UCSD-AML1 (cell line): Measurements from ENCODE around the gene WDR33.

ENCODE experiments used
- DNase-seq: peaks from one replicate; lab custom pipeline; 2025; ENCODE audit not compliant: unreplicated experiment; lab: John Stamatoyannopoulos, UW

WDR33 gene

GRCh38 chr2:127674241-127675209 lies 136.4 kb downstream of the WDR33 start:
- no peak for DNase-seq

- no peak for DNase-seq
Observed at GRCh38 chr2:127673291-127674069, 137.5 kb downstream of the WDR33 start.

DNA sequence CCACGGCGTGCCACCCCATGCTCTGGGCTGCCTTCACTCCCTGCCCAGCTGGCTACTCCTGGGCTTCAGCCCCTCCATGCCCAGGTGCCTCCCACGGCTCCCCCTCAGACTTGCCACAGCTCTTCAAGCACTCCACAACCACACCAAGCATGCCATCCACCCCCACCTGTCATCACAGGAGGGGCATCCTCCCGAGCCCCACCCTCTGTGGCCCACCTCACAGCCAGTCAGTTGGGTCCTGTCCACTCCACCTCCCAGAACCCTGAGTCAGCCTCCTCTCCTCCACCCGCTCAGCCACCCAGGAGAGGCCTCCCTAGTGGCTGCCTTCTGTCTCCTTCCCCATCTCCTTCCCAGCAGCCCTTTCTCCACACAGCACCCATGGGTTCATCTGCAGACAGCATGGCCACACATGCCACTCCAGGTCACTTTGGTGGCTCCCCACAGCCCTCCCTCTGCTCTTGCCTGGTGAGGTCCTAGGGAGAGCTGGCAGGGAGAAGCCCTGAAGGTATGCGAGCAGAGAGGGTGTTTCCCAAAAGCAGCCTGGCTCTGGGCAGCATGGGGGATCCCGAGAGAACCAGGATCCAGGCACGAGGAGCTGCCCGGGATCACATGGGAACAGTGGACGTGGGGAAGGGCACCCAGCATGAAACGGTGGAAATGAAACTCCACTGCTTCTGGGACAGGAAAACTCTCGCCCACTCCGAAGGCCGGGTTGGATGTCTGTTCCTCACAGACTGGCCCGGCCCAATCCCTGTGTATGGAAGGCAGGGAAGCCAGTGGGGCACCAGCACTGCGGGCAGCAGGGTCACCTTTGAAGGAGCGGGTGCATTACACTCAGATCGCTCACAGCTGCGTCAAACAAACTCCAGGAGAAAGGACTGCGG lies 138.4 kb downstream of the WDR33 start:
- DNase-seq: no peak

- DNase-seq: no peak
Observed at GRCh38 chr2:127671557-127672302, 139.2 kb downstream of the WDR33 start.

GRCh38 chr2:127670957-127671290 lies 140.0 kb downstream of the WDR33 start:
- no peak for DNase-seq

DNA sequence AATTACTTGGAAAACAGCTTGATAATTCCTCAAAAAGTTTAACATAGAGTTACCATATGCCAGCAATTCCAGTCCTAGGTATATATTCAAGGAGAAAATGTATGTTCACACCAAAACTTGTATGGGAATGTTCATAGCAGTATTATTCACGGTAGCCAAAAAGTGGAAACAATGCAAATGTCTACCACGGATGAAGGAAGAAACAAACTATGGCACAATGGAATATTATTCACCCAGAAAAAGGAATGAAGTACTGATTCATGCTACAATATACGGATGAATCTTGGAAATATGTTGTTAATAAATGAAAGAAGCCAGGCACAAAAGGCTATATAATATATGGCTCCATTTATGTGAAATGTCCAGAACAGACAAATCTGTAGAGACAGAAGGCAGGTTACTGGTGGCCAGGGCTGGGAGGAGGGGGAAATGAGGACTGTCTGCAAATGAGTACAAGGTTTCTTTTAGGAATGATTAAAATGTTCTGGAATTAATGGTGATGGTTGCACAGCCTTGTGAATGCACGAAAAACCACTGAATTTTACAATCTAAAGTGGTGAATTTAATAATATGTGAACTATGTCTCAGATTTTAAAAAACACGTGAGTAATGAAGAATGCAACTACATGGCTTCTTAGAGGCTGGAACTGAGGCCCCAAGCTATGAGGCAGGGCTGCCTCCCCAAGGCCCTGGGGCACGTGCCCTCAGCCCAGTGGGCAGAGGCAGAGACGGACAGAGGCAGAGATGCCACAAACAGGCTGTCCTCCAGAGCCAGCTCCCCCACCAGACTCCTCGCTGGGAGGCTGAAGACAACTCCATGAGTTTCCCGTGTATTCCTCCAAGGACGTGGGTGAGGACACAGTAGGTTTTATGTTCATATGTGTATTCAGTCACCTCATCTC lies 140.7 kb downstream of the WDR33 start:
- DNase-seq: no peak

DNA sequence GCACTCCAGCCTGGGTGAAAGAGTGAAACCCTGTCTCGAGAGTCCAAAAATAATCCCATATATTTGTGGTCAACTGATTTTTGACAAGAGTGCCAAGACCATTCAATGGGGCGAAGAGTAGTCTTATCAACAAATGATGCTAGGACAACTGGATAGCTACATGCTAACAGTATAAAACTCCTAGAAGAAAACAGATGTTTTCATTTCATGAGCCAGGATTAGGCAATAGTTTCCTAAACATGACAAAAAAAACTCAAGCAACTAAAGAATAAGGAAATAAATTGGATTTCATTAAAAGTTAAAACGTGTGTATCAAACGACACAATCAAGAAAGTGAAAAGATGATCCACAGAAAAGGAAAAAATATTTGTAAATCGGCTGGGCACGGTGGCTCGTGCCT lies 141.9 kb downstream of the WDR33 start:
- no peak for DNase-seq

GRCh38 chr2:127665267-127665893 lies 145.6 kb downstream of the WDR33 start:
- no peak for DNase-seq

DNA sequence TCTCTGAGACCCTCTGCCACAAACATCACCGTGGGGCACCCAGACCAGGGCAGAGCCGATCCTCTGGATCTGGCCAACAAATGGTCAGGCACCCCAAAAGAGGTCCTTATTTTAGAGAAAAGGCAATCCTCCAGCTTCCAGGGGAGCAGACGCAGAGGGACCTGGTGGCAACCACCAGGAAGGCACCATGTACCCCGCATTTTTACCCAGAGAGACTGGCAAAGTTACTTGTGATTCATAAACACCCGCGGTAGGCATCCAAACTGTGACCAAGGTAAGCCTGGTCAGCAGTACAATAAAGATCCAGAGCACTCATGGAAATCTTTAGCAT lies 146.1 kb downstream of the WDR33 start:
- no peak for DNase-seq

GRCh38 chr2:127664065-127664894 lies 146.7 kb downstream of the WDR33 start:
- DNase-seq: no peak

DNA sequence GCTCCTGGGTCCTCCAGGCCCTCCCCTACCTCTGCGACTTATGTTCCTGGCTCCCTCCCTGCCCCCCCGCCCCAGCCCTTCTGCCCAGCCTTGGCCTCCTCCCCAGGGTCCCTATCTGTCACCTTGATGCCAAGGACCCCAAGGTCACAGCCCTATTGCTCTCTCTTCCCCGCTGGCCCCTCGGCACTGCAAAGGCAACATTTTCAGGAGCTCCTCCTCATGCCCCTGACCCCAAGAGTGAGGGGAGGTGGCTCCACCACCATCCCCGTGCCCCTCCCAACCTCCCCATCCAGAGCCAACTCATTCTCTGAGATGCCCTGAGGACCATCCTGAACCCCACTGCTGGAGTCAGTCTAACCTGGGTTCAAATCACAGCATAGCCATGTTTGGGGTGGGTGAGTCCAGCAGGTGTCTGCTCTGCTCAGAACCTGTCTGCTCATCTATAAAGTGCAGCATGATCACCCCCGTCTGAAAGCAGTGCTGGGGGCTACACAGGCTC lies 147.4 kb downstream of the WDR33 start:
- no peak for DNase-seq

DNA sequence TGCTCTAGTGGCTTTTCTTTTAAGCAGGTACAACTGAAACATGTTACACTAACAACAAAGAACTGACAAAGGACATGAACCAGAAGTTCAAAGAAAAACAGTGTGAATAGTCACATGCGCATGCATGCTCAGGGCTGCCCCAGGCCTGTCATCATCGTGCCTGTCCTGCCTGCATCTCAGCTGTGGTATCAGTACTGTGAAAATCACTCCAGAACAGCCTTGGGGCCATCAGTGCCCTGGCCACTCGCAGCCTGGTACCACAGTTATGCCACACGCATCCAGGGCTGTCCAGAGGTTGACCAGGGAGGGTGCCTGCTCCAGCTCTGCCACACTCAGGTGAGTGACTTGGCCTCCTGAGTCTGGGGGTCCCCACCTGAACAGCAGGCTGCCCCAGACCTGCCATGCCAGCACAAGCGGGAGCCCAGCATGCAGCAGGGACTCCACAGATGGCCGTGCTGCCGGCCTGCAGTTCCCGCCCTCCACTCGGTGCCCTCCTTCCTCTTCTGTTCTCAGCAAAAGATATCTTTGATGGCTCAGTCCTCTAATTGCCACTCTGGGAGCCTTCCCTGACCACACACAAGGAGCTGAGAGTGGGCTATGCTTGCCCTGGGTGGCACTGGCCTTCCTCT lies 147.9 kb downstream of the WDR33 start:
- DNase-seq: no peak

DNA sequence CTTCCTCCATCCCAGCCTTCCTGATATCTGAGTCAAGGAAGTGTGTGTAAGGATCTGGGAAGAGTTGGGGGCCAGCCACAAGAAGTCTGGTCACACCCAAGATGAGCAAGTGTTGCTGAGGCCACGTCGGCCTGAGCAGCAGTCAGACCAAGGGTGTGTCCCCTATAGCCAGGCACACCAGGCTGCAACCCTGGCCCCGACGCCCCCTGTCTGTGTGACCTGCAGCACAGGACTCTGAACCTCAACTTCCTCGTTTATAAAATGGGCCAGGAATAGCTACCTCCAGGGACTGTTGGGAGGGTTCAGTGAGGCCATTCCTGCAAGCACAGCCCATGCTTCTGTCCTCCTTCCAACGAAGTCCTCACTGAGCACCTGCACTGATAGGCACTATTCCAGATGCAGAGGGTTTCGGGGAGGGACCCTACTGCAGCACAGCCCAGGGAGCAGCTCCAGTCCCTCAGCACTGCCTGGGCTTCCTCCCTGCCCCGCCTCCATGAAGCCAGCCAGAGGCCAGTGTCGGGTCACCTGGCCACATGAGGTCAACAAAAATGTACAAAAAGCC lies 148.9 kb downstream of the WDR33 start:
- no peak for DNase-seq

DNA sequence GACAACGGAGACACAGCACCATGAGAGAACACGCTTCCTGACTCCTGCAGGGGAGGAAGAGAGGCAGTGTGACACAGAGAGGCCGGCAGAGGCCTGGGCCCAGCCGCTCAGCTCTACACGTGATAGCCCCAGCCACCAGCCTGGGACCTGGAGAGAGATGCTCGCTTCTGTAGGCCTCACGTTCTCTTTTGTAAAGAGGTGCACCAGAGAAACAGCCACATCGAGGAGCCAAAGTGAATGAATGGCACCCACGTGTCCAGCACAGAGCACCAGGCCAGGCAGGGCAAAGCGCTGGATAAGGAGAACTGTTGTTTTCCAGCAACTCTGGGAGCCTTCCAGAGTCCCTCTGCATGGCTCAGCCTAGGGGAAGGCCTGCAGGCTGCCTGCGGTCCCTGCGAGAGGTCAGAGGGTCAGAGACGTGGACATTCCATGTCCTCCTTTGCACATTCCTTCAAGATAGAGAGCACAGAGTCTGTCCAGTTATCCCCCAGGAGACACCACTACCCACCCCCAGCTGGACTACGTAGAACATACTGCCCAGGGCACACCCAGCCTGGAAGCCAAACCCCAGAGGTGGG lies 149.8 kb downstream of the WDR33 start:
- no peak for DNase-seq

DNA sequence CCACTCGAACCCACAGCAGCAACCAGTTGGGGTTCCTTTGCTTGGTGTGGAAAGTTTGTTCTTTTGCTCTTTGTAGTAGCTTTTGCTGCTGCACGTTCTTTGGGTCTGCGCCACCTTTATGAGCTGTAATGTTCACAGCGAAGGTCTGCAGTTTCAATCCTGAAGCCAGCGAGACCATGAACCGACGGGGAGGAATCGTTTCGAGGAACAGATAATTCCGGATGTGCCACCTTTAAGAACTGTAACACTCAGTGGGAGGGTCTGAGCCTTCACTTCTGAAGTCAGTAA lies 150.7 kb downstream of the WDR33 start:
- no peak for DNase-seq

- DNase-seq: peak; percentile 44
Observed at GRCh38 chr2:127659408-127660290, 151.3 kb downstream of the WDR33 start.
